ENCODE results near the gene SUCO.

The SUCO gene

DNA sequence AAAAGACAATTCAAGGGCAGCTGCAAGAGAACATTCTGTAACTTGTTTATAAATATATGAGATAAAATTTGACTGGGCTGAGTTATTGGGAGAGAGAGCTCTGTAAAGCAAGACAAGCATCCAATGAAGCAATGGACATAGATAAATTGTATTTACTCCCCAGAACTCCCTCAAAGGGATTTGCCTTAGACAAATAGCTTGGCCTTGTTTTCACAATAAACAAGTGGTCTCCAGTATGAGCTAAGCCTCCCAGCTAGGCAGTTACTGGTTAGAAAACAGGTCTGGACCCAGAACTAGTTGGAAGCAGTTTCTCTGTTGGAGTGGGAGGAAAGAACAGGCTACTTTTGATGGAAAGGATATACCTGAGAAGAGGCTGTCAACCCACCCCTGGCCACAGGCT, 25.2 kb upstream of the SUCO start:
- Histone ChIP-seq H3K4me2 (ENCODE audit: low read length) (no peak overlapping the region), H4K8ac (ENCODE audit: low read depth, low read length) (no peak overlapping the region), H4K12ac (ENCODE audit: low read depth, low read length) (no peak overlapping the region), H3K23ac (ENCODE audit: low read length) (no peak overlapping the region), H3K79me2 (ENCODE audit: control insufficient read depth, insufficient read depth, low read length, poor library complexity) (no peaks in the 10 kb centered on the region), H2BK5ac (ENCODE audit: low read depth, low read length, poor library complexity) (no peak overlapping the region), H2BK120ac (ENCODE audit: insufficient read depth, low read length, poor library complexity) (no peak overlapping the region), H3K27me3 (ENCODE audit: insufficient read depth, low read length) (no peaks in the 10 kb centered on the region), H2BK12ac (ENCODE audit: low read length) (no peak overlapping the region), H3K4me1 (ENCODE audit: control insufficient read depth in 1 of 2, insufficient read depth in 2 of 2, low read length in 2 of 2) (peaks cover 3 to 7% of the 10 kb centered on the region in 2 experiments), H3K36me3 (ENCODE audit: control insufficient read depth in 1 of 2, insufficient read depth in 2 of 2, low read length in 2 of 2) (no peaks in the 10 kb centered on the region), H4K91ac (ENCODE audit: low read depth, low read length) (peak overlapping the region; percentile 13), H2AK5ac (ENCODE audit: low read length) (no peak overlapping the region), H3K18ac (ENCODE audit: low read length) (no peak overlapping the region), H3K4me3 (ENCODE audit: low read depth, low read length) (no peak overlapping the region), H3K4ac (ENCODE audit: low read depth, low read length) (no peak overlapping the region), H3K27ac (ENCODE audit: low read depth, low read length) (peak overlapping the region; percentile 26), H3K79me1 (ENCODE audit: low read length) (peaks cover 9% of the 10 kb centered on the region), H3K14ac (ENCODE audit: low read length) (no peak overlapping the region), H2AFZ (ENCODE audit: insufficient read depth, low read length, poor library complexity) (no peak overlapping the region), H3K9me3 (ENCODE audit: insufficient read depth, low read depth, low read length) (no peaks in the 10 kb centered on the region), H3K9ac (ENCODE audit: low read length) (no peak overlapping the region)
- no peak for DNase-seq

DNA sequence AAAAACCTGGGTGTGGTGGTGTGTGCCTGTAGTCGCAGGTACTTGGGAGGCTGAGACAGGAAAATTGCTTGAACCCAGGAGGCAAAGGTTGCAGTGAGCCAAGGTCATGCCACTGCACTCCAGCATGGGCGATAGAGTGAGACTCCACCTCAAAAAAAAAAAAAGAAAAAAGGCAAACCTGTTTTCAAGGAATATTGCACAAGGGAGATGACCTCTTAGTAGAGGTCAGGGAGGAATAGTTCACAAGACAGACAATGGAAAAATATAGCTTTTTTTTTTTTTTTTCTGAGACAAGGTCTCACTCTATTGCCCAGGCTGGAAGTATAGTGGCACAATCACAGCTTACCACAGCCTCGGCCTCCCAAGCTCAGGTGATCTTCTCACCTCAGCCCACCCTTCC, 22.5 kb upstream of the SUCO start:
- Histone ChIP-seq H3K79me1 (ENCODE audit: low read length) (peaks cover 9% of the 10 kb centered on the region), H3K27ac (ENCODE audit: low read depth, low read length) (no peak overlapping the region), H3K4me1 (ENCODE audit: control insufficient read depth in 1 of 2, insufficient read depth in 2 of 2, low read length in 2 of 2) (peaks cover 3 to 7% of the 10 kb centered on the region in 2 experiments), H3K36me3 (ENCODE audit: control insufficient read depth in 1 of 2, insufficient read depth in 2 of 2, low read length in 2 of 2) (no peaks in the 10 kb centered on the region), H3K27me3 (ENCODE audit: insufficient read depth, low read length) (no peaks in the 10 kb centered on the region), H2BK5ac (ENCODE audit: low read depth, low read length, poor library complexity) (peak overlapping the region; percentile 6), H4K91ac (ENCODE audit: low read depth, low read length) (peak overlapping the region; percentile 43), H2BK12ac (ENCODE audit: low read length) (peak overlapping the region; percentile 79), H4K8ac (ENCODE audit: low read depth, low read length) (peak overlapping the region; percentile 4), H3K4me2 (ENCODE audit: low read length) (no peak overlapping the region), H3K14ac (ENCODE audit: low read length) (no peak overlapping the region), H2BK120ac (ENCODE audit: insufficient read depth, low read length, poor library complexity) (peak overlapping the region; percentile 47), H3K4ac (ENCODE audit: low read depth, low read length) (no peak overlapping the region), H3K9me3 (ENCODE audit: insufficient read depth, low read depth, low read length) (no peaks in the 10 kb centered on the region), H3K79me2 (ENCODE audit: control insufficient read depth, insufficient read depth, low read length, poor library complexity) (no peaks in the 10 kb centered on the region), H3K23ac (ENCODE audit: low read length) (no peak overlapping the region), H4K12ac (ENCODE audit: low read depth, low read length) (no peak overlapping the region), H3K9ac (ENCODE audit: low read length) (no peak overlapping the region), H3K4me3 (ENCODE audit: low read depth, low read length) (no peak overlapping the region), H2AK5ac (ENCODE audit: low read length) (no peak overlapping the region), H2AFZ (ENCODE audit: insufficient read depth, low read length, poor library complexity) (no peak overlapping the region), H3K18ac (ENCODE audit: low read length) (no peak overlapping the region)
- no CpG with 5 or more reads among the region's 3 CpGs for WGBS (ENCODE audit: extremely low coverage, insufficient coverage, insufficient read length)
- DNase-seq = peak in 1 of 2 donors; percentile 60

- Histone ChIP-seq H3K9ac (ENCODE audit: low read length) (no peak overlapping the region), H4K12ac (ENCODE audit: low read depth, low read length) (no peak overlapping the region), H2AK5ac (ENCODE audit: low read length) (no peak overlapping the region), H3K4me2 (ENCODE audit: low read length) (no peak overlapping the region), H3K27ac (ENCODE audit: low read depth, low read length) (no peak overlapping the region), H3K79me2 (ENCODE audit: control insufficient read depth, insufficient read depth, low read length, poor library complexity) (no peaks in the 10 kb centered on the region), H3K79me1 (ENCODE audit: low read length) (peaks cover 5% of the 10 kb centered on the region), H2BK5ac (ENCODE audit: low read depth, low read length, poor library complexity) (no peak overlapping the region), H2BK12ac (ENCODE audit: low read length) (no peak overlapping the region), H4K8ac (ENCODE audit: low read depth, low read length) (no peak overlapping the region), H3K23ac (ENCODE audit: low read length) (no peak overlapping the region), H3K18ac (ENCODE audit: low read length) (no peak overlapping the region), H3K4ac (ENCODE audit: low read depth, low read length) (no peak overlapping the region), H2BK120ac (ENCODE audit: insufficient read depth, low read length, poor library complexity) (no peak overlapping the region), H3K4me3 (ENCODE audit: low read depth, low read length) (no peak overlapping the region), H3K14ac (ENCODE audit: low read length) (no peak overlapping the region), H3K9me3 (ENCODE audit: insufficient read depth, low read depth, low read length) (no peaks in the 10 kb centered on the region), H4K91ac (ENCODE audit: low read depth, low read length) (no peak overlapping the region), H3K27me3 (ENCODE audit: insufficient read depth, low read length) (no peaks in the 10 kb centered on the region), H3K4me1 (ENCODE audit: control insufficient read depth in 1 of 2, insufficient read depth in 2 of 2, low read length in 2 of 2) (peaks cover 2 to 7% of the 10 kb centered on the region in 2 experiments), H2AFZ (ENCODE audit: insufficient read depth, low read length, poor library complexity) (no peak overlapping the region), H3K36me3 (ENCODE audit: control insufficient read depth in 1 of 2, insufficient read depth in 2 of 2, low read length in 2 of 2) (no peaks in the 10 kb centered on the region)
- DNase-seq = no peak
Observed at GRCh38 chr1:172512591-172512990, 20.4 kb upstream of the SUCO start.

DNA sequence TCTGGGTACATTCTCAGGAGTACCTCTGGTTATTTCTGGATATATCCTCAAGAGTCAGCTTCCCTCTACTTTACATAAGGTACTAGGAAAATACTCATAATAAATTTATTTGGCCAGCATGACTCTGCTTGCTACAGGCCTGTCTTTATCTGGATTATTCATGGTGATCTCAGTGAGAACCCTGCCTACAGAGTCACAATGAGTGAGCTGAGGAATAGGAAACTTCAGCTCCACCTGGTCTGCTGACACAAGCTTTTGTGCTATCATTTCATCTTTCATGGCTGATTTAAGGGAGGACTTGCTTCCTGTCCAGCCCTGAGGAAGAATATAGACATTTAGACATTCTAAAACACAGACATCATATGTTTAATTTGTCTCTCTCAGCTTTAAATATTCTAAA, 19.5 kb upstream of the SUCO start:
- H3K9ac ChIP-seq (ENCODE audit: low read length) = no peak overlapping the region
- no peak overlapping the region for H3K4ac ChIP-seq (ENCODE audit: low read depth, low read length)
- H3K36me3 ChIP-seq (ENCODE audit: control insufficient read depth in 1 of 2, insufficient read depth in 2 of 2, low read length in 2 of 2) = no peaks in the 10 kb centered on the region
- H3K27ac ChIP-seq (ENCODE audit: low read depth, low read length) = no peak overlapping the region
- peaks cover 5% of the 10 kb centered on the region for H3K79me1 ChIP-seq (ENCODE audit: low read length)
- H2AK5ac ChIP-seq (ENCODE audit: low read length) = no peak overlapping the region
- no peak overlapping the region for H4K91ac ChIP-seq (ENCODE audit: low read depth, low read length)
- H3K9me3 ChIP-seq (ENCODE audit: insufficient read depth, low read depth, low read length) = no peaks in the 10 kb centered on the region
- H4K8ac ChIP-seq (ENCODE audit: low read depth, low read length) = no peak overlapping the region
- H3K14ac ChIP-seq (ENCODE audit: low read length) = no peak overlapping the region
- H2BK12ac ChIP-seq (ENCODE audit: low read length) = no peak overlapping the region
- H3K27me3 ChIP-seq (ENCODE audit: insufficient read depth, low read length) = no peaks in the 10 kb centered on the region
- H2BK5ac ChIP-seq (ENCODE audit: low read depth, low read length, poor library complexity) = no peak overlapping the region
- no peak overlapping the region for H3K18ac ChIP-seq (ENCODE audit: low read length)
- H3K4me2 ChIP-seq (ENCODE audit: low read length) = no peak overlapping the region
- H3K4me1 ChIP-seq (ENCODE audit: control insufficient read depth in 1 of 2, insufficient read depth in 2 of 2, low read length in 2 of 2) = peaks cover 0 to 7% of the 10 kb centered on the region in 2 experiments
- no peak overlapping the region for H4K12ac ChIP-seq (ENCODE audit: low read depth, low read length)
- H2AFZ ChIP-seq (ENCODE audit: insufficient read depth, low read length, poor library complexity) = no peak overlapping the region
- no peak overlapping the region for H3K4me3 ChIP-seq (ENCODE audit: low read depth, low read length)
- no peak for DNase-seq
- H3K79me2 ChIP-seq (ENCODE audit: control insufficient read depth, insufficient read depth, low read length, poor library complexity) = no peaks in the 10 kb centered on the region
- no peak overlapping the region for H2BK120ac ChIP-seq (ENCODE audit: insufficient read depth, low read length, poor library complexity)
- H3K23ac ChIP-seq (ENCODE audit: low read length) = no peak overlapping the region

DNA sequence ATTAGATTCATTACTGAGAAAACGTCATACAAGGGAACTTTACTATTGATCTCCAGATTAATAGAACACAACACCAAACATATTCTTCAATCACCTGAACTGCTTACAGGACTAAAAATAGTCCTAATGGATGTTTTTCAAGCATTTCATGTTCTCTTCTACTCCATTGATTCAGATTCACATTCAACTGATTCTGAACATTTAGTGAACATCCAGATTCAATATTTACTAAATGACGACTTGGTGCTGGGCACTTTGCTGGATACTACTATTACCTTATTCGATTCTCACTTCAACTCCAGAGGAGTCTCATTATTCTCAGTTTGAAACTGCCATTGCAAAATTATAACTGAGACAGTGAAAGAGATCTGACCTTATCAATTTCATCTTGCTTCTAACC, 18.8 kb upstream of the SUCO start:
- no peak overlapping the region for H4K91ac ChIP-seq (ENCODE audit: low read depth, low read length)
- no peak for DNase-seq
- H2BK120ac ChIP-seq (ENCODE audit: insufficient read depth, low read length, poor library complexity) = no peak overlapping the region
- no peak overlapping the region for H3K23ac ChIP-seq (ENCODE audit: low read length)
- H3K9me3 ChIP-seq (ENCODE audit: insufficient read depth, low read depth, low read length) = no peaks in the 10 kb centered on the region
- H3K4ac ChIP-seq (ENCODE audit: low read depth, low read length) = no peak overlapping the region
- H2BK12ac ChIP-seq (ENCODE audit: low read length) = no peak overlapping the region
- H3K4me2 ChIP-seq (ENCODE audit: low read length) = no peak overlapping the region
- H2AK5ac ChIP-seq (ENCODE audit: low read length) = no peak overlapping the region
- no peak overlapping the region for H3K9ac ChIP-seq (ENCODE audit: low read length)
- H4K12ac ChIP-seq (ENCODE audit: low read depth, low read length) = no peak overlapping the region
- peaks cover 0 to 7% of the 10 kb centered on the region in 2 experiments for H3K4me1 ChIP-seq (ENCODE audit: control insufficient read depth in 1 of 2, insufficient read depth in 2 of 2, low read length in 2 of 2)
- H3K18ac ChIP-seq (ENCODE audit: low read length) = no peak overlapping the region
- no peak overlapping the region for H2BK5ac ChIP-seq (ENCODE audit: low read depth, low read length, poor library complexity)
- H3K79me2 ChIP-seq (ENCODE audit: control insufficient read depth, insufficient read depth, low read length, poor library complexity) = no peaks in the 10 kb centered on the region
- no peak overlapping the region for H2AFZ ChIP-seq (ENCODE audit: insufficient read depth, low read length, poor library complexity)
- no CpG with 5 or more reads among the region's 3 CpGs for WGBS (ENCODE audit: extremely low coverage, insufficient coverage, insufficient read length)
- H4K8ac ChIP-seq (ENCODE audit: low read depth, low read length) = no peak overlapping the region
- no peak overlapping the region for H3K14ac ChIP-seq (ENCODE audit: low read length)
- no peak overlapping the region for H3K4me3 ChIP-seq (ENCODE audit: low read depth, low read length)
- no peaks in the 10 kb centered on the region for H3K27me3 ChIP-seq (ENCODE audit: insufficient read depth, low read length)
- no peaks in the 10 kb centered on the region for H3K36me3 ChIP-seq (ENCODE audit: control insufficient read depth in 1 of 2, insufficient read depth in 2 of 2, low read length in 2 of 2)
- peaks cover 5% of the 10 kb centered on the region for H3K79me1 ChIP-seq (ENCODE audit: low read length)
- H3K27ac ChIP-seq (ENCODE audit: low read depth, low read length) = no peak overlapping the region

All from trophoblast cell (in vitro differentiated cells and primary cell).